NCI-H510A (cell line): Measurements from ENCODE around the gene SKI.
"Not testable (repeated sequence)": the region's sequence is repeated elsewhere in the genome, so short reads cannot be mapped to it uniquely, and the experiment has no call there.

Experiments used
- DNase-seq: peaks from one replicate; lab custom pipeline; 2025; lab: John Stamatoyannopoulos, UW

The SKI gene

GRCh38 chr1:2291577-2291976, 63.5 kb downstream of the SKI start:
- no peak for DNase-seq

- DNase-seq = no peak
Measured at GRCh38 chr1:2292725-2293450, 64.8 kb downstream of the SKI start.

GRCh38 chr1:2294033-2294724, 66.1 kb downstream of the SKI start:
- DNase-seq = no peak

DNA sequence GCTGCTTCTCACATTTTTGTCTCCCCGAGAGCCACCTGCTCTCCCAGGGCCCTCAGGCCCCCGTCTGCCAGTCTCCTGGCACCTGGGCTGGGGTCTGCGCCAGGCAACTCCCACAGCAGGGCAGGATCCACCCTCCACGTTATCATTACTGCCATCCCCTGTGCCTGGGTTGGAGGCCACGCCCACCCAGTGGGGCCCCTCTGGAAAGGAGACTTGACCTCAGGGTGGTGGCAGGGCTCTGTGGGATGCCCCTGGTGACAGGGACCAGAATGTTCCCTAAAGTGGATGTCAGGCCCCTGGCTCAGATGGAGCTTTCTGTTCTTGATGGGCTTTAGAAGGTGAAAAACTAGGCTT, 66.6 kb downstream of the SKI start:
- DNase-seq = no peak

DNA sequence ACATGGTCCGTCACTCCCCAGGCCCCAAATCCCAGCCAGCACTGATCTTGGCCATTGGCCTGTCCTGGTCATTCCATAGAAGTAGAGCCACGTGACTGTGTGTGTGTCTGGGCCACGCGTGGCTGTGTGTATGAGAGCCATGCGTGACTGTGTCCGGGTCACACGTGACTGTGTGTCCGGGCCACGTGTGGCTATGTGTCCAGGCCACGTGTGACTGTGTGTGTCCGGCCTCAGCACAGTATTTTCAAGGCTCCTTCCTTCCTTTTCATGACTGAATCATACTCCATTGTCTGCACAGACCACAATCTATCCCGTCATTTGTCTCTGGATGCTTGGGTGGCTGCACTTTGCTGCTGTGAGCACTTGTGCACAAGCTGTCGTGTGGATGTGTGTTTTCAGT, 67.4 kb downstream of the SKI start:
- DNase-seq = no peak

- not testable (repeated sequence) for DNase-seq
Measured at GRCh38 chr1:2296211-2296610, 68.1 kb downstream of the SKI start.

GRCh38 chr1:2296614-2297013, 68.5 kb downstream of the SKI start:
- DNase-seq = no peak

DNA sequence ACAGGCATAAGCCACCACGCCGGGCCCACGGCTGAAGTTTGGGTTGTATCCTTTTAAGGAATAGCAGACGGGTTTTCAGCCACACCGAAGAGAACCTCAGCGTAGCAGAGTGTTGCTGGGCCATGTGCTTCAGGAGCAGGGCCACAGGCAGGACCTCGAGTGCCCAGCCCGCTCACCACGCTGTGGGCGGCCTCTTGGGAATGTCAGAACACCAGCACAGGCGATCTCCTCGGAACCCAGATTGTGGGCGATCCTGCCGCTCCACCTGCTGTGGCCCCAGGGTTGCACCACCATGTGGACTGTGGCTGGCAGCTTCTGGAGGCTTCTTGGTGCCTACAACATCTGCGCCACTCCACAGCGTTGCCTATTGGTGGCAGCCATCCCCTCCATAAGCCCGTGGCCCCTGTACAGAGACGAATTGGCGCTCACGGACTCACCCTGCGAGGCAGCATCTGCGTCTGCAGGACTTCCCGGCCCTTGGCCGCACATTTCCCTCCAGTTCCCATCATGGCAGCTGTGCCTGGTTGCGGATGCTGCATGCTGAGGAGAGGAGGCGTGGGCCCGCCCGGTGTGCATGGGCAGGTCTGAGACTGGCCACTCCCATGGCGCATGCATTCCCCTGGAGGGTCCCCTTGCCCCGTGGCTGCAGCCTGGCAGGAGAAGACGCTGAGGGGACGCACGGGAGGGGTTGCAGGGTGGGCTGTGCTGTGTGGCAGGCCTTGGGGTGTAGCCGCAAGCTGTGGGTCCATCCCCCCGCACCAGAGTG, 69.3 kb downstream of the SKI start:
- no peak for DNase-seq

- DNase-seq = no peak
Measured at GRCh38 chr1:2298685-2299084, 70.6 kb downstream of the SKI start.

DNA sequence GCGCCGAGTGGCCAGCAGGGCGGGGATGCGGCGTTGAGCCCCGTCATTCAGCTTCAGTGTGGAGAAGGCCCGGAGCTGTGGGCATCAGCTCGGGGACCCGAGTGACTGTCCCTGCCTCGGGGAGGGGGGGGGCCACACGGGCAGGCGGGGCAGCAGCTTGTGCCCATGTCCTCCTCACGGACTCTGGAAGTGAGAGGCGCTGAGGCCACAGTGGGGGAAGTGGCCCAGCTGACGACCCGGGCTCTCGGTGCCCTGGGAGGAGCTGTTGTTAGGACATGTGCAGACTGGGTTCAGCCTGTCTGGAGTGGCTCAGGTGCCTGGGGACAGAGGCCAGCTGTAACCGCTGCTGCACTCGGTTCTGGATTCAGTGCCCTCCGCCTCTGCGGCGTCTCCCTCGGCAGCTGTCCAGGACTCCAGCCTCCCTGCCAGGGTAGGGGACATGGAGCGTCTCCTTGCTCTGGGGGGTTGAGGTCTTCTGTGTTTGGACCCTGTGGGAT, 71.1 kb downstream of the SKI start:
- no peak for DNase-seq

DNA sequence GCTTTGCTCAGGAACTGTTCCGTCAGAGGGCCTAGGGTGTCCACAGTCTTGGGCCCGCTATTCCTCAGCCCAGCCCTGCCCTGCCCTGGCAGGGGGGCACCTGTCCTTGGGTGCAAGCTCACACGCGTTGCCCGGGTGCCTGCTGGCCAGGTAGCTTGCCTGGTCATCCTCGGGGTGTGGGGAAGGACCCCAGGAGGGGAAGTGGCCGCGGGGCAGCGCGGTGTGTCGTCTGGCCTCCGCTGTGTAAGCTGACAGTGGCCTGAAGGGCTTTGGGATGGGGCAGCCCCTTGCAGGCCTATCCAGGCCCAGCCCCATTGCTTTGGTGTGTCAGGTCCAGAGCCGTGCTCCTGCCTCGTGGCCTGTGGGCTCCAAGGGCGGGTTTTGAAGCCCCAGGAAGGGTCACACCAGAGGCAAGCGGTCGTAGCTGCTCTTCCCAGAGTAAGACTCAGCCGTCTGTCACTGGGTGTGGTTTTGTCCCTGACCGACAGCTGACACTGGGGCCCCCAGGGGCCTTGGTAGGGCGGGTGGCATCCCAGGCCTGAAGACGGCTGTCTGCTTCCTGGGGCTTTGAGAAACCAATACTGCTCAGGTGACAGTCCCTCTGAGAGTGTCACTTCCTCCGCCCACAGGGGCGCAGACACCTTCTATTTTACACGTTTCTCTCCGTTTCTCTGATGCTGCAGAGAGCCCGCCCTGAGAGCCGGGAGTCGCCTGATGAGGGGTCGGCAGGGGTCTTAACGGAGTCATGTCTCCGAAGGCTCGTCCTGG, 72.1 kb downstream of the SKI start:
- DNase-seq = no peak

GRCh38 chr1:2300851-2301606, 72.9 kb downstream of the SKI start:
- no peak for DNase-seq

DNA sequence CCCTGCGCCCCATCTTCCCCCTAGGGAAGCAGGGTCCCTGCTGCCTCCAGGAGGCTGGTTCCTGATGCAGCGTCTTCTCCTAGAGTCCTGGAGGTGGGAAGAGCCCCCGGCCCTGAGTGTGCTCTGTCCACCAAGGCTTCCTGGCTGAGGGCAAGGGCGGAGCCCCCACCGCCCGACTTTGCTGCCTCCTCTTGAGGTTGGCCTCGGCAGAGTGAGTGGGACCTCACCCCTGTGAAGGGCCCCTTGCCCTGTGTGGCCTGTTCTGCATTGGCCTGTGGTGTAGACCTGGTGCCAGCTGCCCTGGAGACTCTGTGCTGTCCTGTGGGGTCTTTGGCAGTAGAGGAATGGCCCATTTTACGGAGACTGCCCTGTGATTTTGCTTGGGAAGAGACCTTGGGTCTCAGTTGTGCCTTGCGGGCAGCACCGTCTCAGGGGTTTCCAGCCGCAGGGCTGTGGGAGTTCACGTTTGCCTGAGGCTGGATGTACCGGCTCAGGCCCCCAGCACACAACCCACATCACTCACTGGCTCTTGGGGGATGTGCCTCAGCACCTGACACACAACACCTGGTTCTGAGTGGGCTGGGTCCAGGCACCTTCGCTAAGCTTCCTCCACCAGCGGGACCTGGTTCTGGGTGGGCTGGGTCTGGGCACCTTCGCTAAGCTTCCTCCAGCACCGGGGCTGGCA, 73.6 kb downstream of the SKI start:
- DNase-seq = no peak

GRCh38 chr1:2302292-2302925, 74.3 kb downstream of the SKI start:
- no peak for DNase-seq

- DNase-seq = no peak
Measured at GRCh38 chr1:2303016-2303775, 75.1 kb downstream of the SKI start.

DNA sequence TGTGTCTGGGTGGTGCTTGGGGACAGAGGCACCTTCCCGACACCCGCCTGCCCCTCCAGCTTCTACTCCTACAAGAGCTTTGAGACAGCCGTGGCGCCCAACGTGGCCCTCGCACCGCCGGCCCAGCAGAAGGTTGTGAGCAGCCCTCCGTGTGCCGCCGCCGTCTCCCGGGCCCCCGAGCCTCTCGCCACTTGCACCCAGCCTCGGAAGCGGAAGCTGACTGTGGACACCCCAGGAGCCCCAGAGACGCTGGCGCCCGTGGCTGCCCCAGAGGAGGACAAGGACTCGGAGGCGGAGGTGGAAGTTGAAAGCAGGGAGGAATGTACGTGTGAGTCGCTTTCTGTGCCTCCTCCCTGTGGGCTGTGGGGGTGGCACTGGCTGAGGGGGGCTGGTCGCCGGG, 75.7 kb downstream of the SKI start:
- no peak for DNase-seq

GRCh38 chr1:2304282-2304681, 76.2 kb downstream of the SKI start:
- no peak for DNase-seq

DNA sequence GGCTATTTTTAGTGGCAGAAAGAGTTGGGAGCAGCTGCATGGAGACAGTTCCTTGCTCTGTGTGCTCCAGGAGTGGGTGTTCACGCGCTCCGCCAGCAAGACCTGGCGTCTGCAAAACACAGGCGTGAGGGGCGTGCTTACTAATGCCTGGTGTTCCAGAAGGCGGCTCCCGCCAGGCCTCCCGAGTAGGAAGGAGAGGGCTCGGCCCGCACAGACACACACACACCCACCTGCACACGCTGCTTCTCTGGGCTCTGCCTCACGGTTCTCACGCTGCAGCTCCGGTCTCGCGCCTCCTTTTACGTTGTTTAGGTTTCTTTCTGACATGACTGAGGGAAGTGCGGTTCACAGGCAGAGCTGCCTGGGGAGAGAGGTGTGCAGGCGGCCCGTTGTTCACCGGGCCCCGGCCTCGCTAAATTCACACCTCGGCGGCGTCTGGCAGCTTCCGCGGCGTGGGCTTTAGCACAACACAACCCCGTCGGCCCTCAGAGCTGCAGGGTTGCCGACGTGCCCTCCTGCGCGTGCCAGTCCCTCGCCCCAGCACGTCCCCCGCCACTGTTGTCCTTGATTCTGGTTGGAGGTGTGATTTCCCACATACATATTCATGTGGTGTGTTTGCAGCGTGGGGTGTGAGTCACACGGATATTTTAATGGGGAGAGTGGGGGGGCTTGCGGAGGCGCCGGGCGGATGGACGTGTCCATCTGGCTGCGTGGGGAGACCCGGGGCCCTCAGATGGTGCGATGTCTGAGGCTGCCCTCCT, 77.0 kb downstream of the SKI start:
- DNase-seq = no peak
